GDM1 (cell line): ENCODE measurements around the gene MRPL27.
"Not testable (repeated sequence)": the region's sequence is repeated elsewhere in the genome, so short reads cannot be mapped to it uniquely, and the experiment has no call there.

ENCODE experiments used
- DNase-seq: peaks from one replicate; lab custom pipeline; 2025; lab: John Stamatoyannopoulos, UW

The MRPL27 gene

DNA sequence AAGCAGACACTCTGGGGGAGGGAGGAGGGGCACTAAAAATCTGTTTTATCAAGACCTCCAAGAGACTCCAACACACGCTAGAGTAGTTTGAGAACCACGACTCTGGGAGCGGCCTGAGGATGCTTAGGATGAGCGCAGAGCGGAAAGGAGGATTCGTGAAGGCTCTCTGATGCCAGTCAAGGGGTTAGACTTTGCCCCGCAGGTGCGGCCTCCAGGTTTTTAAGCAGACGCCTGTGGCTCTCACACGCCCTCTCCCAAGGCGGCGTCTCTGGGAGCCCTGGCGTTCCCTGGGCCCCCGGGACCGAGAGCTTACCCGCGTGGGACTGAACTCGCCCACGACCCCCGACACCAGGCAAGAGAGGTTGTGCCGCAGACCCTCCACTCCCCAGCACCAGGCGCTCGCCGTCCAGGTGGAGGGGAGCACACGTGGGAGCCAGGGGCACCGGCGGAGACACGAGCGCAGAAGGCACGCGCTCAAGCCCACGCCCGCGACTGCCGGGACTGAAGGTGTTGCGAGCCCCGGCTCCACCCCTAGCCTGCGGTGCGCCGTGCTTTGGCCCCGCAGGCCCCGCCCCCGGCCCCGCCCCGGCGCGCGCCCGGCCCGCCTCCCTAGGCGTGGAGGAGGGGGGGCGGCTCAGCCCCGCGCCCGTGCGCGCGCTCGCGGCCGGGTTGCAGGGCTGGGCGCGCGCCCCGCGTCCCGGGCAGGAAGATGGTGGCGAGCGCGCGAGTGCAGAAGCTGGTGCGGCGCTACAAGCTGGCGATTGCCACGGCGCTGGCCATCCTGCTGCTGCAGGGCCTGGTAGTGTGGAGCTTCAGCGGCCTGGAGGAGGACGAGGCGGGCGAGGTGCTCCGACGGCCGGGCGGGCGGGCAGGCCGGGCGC lies 27.3 kb downstream of the MRPL27 start, which contains the start of gene XYLT2:
TSS of gene XYLT2 (plus strand) at position 695 of the 881 bp plus-strand sequence. CDS start at position 710, 15 bp downstream.
- DNase-seq, result peak; percentile 81

DNA sequence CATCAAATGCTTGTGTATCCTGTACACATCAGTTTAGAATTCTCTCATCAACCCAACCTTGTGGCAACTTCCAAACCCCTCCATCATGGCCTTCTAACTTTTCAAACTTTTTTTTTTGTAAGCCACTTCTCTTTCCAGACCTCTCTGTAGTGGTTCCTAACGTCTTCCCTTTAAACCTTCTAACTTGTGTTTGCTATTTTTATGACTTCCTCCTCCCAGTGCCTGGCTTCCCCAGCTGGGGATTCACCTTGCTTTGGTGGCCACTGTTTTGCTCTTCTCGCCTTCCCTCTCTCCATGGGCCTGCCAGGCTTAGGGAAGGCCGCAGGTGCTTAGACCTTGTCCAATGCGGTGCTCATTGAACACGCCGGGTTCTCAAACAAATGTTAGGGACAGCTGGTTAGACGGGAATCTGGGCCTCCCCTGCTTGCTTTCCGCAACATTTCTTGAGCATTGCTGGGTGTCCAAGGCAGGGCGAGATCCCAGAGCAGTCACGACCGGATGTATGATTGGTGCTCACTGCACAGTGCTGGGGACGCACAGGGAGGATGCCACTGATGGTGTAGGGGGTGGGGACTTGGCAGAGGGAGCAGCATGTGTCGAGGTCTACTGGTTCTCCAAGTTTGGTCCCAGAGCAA lies 28.1 kb downstream of the MRPL27 start:
- peak; percentile 35 for DNase-seq

DNA sequence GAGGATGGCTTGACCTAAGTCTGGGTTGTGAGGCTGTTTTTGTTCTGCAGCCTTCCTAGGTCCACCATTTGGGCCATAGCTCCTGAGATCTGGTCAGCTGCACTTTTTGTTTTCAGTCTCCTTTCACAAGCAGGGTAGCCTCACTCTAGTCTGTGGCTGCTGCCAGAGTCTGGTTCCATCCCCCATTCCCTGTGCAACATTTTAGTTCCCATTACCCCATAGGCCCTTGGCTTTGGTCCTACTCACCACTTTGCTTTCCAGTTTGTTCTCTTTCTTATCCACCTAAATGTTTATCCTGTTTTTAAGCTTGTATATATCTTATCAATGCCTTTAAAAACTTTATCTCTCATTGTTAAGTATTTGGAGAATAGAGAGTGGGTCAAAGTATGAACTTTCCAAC lies 33.6 kb downstream of the MRPL27 start:
- no peak for DNase-seq

DNA sequence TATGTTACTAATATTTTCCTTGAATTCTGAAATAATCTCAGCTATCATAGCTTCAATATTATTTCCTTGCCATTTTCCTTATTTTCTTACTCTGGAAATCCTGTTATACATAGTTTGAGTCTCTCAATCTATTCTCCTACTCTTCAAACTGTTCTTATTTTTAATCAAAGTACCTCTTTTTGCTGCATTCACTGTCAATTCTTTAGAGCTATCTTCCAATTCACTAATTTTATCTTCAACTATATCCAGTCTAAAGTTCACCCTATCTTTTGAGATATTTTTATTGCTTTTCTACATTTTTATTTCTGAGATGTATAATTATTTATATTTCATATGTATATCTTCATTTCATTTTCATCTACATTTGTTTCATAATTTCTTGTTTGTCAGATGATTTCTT lies 34.3 kb downstream of the MRPL27 start:
- no peak for DNase-seq

DNA sequence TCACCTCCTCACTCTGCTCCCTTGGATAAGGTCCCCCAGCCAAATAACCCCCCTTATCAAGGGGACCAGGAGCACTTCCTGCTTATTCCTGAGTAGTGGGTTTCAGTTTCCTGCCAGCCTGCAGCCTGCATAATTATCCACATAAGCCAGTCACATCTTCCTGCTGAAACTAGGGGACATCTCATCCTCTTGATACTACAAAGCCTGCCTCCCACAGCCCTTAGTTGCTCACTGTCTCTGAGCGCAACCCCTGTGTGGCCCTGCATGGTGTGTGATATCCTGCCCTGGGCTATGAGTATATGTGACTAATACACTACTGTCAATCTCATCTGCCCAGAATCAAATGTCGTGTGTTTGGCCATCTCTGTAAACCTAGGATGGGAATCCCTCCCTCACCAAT lies 35.0 kb downstream of the MRPL27 start:
- no peak for DNase-seq

DNA sequence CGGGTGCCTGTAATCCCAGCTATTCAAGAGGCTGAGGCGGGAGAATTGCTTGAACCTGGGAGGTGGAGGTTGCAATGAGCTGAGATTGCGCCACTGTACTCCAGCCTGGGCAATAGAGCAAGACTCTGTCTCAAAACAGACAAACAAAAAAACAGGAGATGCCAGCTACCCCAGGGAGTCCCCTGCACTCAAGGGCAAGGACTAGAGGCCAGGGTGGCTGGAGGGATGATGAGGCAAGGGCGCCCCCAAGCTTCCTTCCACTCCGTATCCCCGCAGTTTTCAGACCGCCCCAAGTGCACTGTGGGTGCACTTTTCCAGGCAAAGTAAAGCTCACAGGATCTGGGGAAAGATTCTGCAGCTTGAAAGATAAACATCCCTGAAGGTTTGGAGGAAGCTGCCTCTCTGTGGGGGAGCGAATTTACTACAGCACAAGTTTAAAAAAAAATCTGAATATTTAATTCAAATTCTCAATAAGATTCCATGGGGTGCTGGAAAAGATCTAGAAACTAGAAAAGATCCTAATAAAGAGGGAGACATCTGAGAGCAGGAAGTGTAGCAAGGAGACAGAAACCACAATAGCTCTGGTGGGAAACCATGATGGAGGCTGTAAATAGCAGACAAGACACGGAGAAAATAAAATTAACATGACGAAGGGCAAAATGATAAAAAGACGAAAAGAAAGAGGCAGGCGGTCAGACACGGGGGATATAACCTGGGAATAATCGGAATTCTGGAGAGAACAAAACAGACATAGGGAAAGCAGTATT lies 39.5 kb downstream of the MRPL27 start:
- not testable (repeated sequence) for DNase-seq

DNA sequence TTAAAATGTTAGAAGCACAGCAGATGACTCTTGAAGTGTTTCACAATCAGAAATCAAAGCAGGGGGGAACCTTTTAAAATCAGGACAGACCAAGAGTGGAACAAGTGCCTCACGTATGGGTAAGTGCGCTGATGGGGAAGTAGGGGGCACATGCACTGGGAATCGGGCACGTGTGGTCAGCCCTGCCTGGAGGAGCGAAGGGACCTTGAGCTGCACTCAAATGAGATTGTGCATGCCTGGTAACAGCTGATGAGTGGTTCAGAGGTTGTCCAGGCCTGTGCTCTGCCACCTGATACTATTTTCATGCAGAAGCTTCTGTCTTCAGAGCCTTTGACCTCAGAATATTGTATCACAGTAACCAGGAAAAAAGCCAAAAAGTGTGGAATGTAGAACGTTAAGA lies 40.8 kb downstream of the MRPL27 start:
- no peak for DNase-seq

DNA sequence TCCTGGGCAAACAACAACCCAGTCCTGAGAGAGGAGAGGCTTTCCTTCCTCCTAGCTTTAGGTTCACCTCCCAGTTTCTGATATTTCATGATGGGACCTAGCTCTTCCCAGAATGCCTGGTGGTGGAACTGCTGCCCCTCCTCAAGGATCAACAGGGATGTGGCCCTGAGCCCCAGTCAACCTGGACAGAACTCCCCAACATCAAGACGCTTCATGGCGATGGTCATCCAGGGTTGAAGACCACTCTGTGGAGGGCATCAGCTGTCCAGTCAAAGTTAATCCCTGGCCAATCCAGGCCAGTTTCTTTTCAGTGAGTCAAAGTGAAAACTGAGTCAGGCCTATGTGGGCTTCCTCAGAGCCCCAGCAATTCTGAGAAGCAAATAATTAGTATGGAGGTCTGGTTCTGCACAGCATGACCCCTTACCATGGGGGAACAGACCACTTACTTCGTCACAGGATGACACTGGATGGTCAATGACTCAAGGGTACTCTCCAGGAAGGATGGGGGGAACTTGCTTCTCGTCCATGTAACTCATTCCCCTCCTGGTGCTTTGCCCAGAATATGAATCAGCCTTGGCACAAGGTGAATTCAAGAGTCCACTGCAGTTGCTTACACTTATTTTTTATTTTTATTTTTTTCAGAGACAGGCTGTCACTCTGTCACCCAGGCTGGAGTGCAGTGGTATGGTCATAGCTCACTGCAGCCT lies 41.7 kb downstream of the MRPL27 start:
- DNase-seq, result no peak

DNA sequence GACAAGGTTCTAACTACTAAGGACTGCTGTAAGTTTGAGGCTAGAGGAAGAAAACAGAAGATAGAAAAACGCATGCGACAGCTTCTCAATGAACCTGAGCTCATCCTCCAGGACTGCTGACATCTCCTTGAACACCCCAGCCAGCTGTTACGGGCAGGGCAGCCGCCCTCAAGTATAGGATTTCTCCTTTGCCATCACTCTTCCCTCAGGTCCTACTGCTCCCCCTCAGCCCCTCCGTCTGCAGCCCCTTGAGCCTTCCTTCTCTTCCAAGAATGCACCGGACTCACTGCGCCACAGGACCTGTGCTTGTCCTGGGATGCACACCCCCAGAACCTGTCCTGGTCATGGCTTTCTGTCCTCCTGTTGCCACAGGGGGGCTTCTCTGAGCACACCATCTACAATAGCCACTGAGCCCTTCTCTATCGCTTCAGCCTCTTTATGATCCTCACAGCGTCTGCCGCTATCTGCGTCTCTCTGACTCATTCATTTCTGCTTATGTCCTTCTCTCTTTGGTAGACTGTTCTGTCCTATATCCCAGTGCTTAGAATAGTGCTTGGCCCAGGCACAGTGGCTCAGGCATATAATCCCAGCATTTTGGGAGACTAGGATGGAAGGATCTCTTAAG lies 42.7 kb downstream of the MRPL27 start:
- DNase-seq, result no peak

DNA sequence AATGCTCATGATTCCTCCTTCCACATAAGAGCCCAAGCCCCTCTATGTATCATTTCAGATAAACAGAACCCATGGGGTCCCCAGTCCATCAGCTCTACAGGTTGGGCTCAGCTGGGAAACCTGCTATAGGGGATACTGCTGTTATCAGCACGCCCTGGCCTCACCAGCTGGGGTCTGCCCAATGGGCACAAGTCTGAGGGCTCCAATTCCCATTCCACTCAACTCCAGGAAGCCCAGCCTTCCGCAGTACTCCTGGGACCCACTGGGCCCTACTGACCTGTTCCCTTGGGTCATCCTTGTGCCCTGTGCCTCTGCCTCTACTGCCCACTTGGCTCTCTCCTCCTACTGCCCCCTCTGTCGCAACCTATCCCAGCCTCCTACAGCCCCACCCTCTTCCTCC lies 43.3 kb downstream of the MRPL27 start:
- DNase-seq, result no peak

DNA sequence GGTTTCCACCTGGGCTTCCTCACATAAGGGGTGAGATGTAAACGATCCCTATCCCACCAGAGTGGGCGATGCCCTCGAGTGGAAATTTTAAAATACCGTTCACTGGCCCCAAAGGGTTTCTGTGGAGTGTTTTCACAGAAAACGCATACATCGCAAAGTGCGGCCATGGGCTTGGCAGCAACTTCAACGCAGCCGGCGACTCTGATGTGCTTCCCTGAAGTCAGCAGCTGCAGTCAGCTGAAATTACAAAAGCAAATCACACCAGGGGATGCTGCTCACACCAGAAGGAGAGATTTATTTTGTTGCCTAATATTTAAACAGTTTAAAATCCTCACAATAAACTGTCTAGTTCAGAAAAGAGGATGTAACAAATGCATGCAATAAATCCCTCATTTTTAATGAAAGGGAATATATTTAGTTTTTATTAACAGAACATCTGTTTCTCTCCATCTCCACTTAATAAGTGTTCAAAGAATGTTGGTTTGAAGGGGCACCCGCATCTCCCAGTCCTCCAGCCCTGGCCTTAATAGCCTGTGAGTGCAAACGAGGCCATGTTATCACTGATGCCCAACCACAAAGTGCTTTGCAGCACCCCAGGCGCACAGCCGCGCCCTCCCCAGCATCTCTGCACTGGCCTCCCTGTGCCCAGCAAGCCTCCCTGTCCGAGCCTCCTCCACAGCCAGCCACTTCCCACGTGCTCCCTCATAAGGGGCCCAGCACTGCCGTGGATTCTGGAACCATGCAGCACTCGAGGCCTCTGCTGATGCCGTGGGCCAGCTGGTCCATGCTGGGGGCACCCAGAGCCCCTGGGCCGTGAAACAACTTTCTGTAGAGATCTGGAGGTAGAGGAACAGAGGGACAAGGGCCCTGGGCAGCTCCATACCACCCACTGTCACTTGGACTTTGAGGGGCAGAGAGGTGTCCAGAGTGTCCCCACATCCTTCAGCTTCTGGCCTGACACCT lies 44.3 kb downstream of the MRPL27 start:
- DNase-seq, result no peak

DNA sequence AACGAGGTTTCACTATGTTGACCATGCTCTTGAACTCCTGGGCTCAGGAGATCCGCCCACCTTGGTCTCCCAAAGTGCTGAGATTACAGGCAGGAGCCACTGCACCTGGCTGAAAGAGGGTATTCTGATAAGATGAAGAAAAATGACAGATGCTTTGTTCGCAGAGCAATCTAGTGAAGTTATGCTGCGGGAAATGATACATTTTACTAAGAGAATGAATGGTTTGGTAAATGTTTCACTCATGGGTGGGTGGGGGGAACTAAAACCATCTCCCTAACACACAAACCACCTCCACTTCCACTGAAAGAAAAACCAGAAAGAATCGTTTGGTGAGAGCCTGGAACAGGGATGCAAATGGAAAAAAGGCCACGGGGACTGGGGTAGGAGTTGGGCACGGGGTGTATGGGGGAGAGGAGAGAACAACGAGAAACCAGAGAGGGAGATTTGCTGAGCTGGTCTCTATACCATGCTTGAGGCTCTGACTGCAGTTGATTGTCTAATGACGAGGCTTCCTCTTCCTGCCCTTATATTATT lies 46.1 kb downstream of the MRPL27 start:
- DNase-seq, result no peak

DNA sequence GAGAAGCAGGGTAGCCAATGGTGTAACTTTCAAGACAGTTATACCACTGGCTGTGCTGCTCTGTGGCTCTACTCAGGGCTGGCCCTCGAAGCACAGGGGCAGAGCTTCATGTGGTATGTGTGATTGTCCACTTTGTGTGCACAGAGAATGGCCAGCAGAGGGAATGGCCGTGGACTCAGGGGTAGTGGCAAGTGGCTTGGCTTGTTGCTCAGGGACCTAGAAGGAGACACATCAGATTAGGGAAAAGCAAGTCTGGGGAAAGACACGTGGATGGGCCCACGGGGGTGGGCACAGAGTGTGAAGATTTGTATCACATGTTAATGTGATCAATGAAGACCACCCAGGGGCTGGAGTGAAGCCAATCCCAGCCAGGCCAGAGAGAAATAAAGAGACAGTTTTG lies 47.1 kb downstream of the MRPL27 start:
- no peak for DNase-seq

DNA sequence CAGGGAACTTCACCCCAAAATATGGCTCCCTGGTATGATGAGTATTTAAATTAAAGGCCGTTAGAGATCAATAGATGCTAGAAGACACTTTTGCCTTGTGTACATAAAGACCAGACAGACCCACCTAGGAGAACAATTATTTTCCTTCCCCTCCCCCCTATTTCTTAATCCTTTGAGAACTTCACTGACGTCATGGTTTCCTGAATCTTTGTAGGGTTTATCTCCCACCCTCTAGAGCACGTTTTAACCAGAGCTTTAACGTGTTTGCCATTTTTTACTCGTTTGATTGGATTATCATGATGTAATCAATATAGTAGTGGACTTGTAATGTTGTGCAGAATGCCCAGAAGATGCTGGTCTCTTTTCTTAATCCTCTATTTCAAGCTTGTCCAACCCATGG lies 49.9 kb downstream of the MRPL27 start:
- DNase-seq, result no peak

DNA sequence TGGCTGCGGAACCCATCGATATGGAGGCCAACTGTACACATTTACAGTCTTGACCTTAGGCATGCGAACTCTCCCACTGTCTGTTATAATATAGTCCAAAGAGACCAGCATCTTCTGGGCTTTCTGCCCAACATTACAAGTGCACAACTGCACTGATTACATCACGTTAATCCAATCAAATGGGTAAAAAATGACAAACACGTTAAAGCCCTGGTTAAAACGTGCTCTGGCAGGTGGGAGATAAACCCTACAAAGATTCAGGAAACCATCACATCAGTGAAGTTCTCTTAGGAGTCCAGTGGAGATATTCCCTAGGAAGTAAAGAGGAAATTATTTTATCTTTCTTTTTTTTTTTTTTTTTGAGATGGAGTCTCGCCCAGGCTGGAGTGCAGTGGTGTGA lies 50.7 kb downstream of the MRPL27 start:
- DNase-seq, result no peak

DNA sequence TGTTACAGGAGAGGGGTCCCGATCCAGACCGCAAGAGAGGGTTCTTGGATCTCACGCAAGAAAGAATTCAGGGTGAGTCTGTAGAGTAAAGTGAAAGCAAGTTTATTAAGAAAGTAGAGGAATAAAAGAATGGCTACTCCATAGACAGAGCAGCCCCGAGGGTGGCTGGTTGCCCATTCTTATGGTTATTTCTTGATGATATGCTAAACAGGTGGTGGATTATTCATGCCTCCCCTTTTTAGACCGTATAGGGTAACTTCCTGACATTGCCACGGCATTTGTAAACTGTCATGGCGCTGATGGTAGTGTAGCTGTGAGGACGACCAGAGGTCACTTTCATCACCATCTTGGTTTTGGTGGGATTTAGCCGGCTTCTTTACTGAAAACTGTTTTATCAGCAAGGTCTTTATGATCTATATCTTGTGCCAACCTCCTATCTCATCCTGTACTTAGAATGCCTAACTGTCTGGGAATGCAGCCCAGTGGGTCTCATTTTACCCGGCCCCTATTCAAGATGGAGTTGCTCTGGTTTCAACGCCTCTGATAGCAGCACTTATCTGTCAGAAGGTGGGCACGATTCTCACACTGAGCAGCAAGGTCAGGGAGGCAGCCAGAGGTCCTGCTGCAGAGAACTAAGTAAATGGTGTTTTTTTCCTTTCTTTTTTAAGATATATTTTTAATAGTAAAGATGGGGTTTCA lies 53.5 kb downstream of the MRPL27 start:
- no peak for DNase-seq

DNA sequence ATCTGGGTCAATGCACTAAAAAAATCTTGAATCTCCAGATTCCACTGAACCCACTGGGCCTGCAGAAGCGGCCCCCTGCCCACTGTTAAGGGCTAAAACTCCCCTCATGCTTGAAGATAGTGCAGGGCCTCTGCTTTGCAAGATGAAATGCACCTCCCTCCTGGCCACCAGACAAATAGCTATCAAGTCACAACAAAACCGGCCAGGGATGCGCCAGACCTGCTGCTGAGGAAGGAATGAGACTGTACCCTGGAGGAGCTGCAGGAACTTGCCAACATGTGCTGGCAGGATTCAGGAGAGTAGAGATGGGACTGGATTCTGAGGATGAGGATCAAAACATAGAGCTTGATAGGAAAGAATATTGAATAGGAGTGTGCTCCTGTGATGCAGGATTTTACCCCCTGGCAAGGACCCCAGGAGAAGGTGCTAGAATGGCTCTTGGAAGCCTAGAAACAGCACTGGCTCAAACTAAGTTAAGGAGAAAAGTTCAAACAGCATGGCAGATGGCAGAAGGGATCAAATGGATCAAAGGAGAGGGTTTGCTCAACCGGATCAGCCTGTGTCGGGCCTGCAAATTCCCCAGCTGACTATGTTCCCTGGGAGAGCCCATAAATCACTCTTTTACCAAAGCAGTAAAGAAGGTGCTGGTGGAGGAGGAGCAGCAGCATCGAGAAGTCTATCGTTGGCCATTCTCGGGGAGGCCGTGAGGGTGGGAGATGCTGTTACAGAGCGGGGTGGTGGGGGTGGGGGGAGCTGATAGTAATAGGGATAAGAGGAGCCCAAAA lies 54.3 kb downstream of the MRPL27 start:
- DNase-seq, result no peak
